ENCODE results near the gene CCDC13. TPM values are rescaled to one million over a fixed set of nuclear protein-coding genes. Genes with fewer than 3 reads are reported as not detected.

CCDC13 gene
- total and polyA plus RNA-seq, 2 donors (not counting 3 experiments of a cell fraction or from before 2014, with no cell fraction given): 0.36 to 0.82 TPM

GRCh38 chr3:42755681-42756578 lies 17.1 kb downstream of the CCDC13 start:
- DNase-seq (ENCODE audit: low read depth, low spot score): peak; percentile 12
- CTCF ChIA-PET: interaction anchor here (0.7 to 7.4 kb wide), 7 partner anchors 10 to 526 kb away, joined by 3 to 61 read pairs (median 4); partner anchors contain the start of gene VIPR1

More at GRCh38 chr3:42755681-42756578, 17.1 kb downstream of the CCDC13 start:
- dilution Hi-C loops (cut with MboI; ENCODE audit: extremely low pct_ligation_motif_present, low sequenced_read_pairs) (no loop called here), intact Hi-C loops (cut with micrococcal nuclease) (no loop called here)
- peaks cover 0 to 4% of the 10 kb centered on the region in 2 experiments for H3K27me3 ChIP-seq (ENCODE audit: control insufficient read depth in 2 of 2, insufficient read depth in 2 of 2, low read length in 2 of 2)
- no peak overlapping the region for H3K9ac ChIP-seq (replicated peaks; ENCODE audit: extremely low read depth, insufficient read depth, low read length)
- POLR2A ChIA-PET: no interaction called here
- no TSS peak for BruUV-seq (replicated peaks)
- no peak overlapping the region for H3K27ac ChIP-seq (ENCODE audit: insufficient read depth, low read depth, low read length)
- TF ChIP-seq MAX (IDR thresholded peaks at IDR 0.05; ENCODE audit: insufficient read depth, insufficient read length) (no peak), CTCF (IDR thresholded peaks at IDR 0.05; ENCODE audit: extremely low read depth in 1 of 2, insufficient read depth in 1 of 2, low read depth in 1 of 2, low read length in 2 of 2) (peak; percentile 12 to 47)
- no peaks in the 10 kb centered on the region for H3K36me3 ChIP-seq (ENCODE audit: control insufficient read depth in 2 of 2, extremely low read depth in 1 of 2, insufficient read depth in 2 of 2, low read length in 2 of 2)
- H3K9me1 ChIP-seq (replicated peaks; ENCODE audit: control insufficient read depth, extremely low read depth, insufficient read depth, low read length): no peaks in the 10 kb centered on the region
- FAIRE-seq: peak; percentile 63
- no peaks in the 10 kb centered on the region for H3K9me3 ChIP-seq (replicated peaks; ENCODE audit: control insufficient read depth, insufficient read depth, low read length)
- H2AFZ ChIP-seq (ENCODE audit: low read depth, low read length): no peak overlapping the region
- no peaks in the 10 kb centered on the region for H3K79me2 ChIP-seq (ENCODE audit: control insufficient read depth, insufficient read depth, low read length)
- H3K4me1 ChIP-seq (ENCODE audit: control insufficient read depth, extremely low read depth, insufficient read depth, low read length): no peaks in the 10 kb centered on the region
- H3K4me2 ChIP-seq (ENCODE audit: insufficient read depth, low read length): no peak overlapping the region
- H3K4me3 ChIP-seq (replicated peaks in 1 of 3; ENCODE audit: insufficient read depth in 1 of 3, low read depth in 1 of 3, low read length in 3 of 3): no peak overlapping the region
- H4K20me1 ChIP-seq (replicated peaks; ENCODE audit: control insufficient read depth, extremely low read depth, insufficient read depth, low read length): no peaks in the 10 kb centered on the region

Data from endothelial cell of umbilical vein (primary cell).